ENCODE data around the gene CACUL1.
"Not testable (repeated sequence)": the region's sequence is repeated elsewhere in the genome, so short reads cannot be mapped to it uniquely, and the experiment has no call there.

CACUL1 gene

DNA sequence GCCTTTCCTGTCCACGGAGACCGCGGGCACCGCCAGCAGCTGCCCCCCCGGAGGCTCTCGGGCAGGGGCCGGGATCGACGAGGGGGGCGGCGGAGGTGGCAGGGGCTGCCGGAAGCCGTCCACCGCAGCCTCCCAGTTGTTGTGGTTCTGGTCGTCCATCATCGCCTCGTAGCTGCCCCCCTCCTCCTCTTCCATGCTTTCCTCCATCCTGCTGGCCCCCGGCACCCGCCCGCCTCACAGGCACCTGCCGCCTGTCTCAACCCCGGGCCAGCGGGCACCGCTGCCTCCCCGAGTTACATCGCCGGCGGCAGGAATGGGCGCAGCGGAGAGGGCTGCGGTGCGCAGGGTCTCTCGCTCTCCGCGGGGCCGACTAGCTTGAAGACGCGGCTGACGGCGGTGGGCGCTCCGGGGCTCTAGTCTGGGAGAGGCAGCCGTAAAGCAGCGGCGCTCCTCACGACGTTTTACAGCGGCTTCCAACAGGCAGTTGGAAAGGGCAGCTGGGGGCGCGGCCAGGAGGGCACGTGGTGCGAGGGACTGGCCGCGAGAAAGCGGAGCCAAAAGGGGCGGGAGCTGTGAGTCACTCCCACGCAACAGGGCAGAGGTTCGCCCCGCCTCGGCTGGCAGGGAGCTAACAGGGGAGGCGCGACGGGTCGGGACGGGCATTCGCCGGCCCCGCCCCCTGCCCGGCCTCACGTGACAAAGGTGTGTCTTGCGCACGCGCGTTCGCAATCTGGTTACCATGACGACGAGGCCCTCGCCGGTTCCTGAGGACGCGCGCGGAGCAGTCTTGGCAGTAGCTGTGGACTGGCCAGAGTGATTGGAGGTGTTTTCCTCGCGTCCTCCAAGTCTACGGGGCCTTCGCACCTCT lies at the start of gene CACUL1:
Gene CACUL1, minus strand, starts transcription at position 415 of the 868 bp plus-strand sequence. Its CDS starts 208 bp downstream, at position 207.
- in situ Hi-C loops (cut with MboI; ENCODE audit: low pct_unique_long_range_greater_than_20kb, low sequenced_read_pairs), result no loop called here
- DNase-seq, result peak; percentile 100

DNA sequence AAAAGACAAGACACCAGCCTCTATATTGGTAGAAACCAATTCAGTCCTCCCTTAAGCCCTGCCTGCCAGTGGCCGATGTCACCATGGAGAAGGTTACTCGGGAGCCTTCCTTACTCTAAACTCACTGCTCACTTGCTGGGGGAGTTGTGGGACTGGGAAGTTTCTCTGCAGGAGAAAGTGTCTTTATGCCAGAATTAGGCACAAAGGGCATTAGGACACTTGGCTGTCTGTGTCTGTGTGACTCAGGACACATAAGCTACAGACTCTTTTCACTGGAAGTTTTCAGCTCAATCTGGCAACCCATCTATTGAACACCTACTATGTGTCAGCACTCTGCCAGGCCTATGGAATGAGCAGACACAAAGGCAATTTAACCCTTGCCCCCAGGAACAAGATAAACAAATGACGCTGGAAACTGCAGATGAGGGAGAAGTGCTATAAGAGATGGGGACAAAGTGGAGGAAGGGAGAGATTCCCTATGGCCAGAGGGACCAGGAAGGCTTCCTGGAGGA lies 49.5 kb upstream of the CACUL1 start:
- in situ Hi-C loops (cut with MboI; ENCODE audit: low pct_unique_long_range_greater_than_20kb, low sequenced_read_pairs), result loop anchor here (25.0 kb wide), 1 partner anchor 242 kb away; no protein-coding TSS in a partner anchor
- no peak for DNase-seq

DNA sequence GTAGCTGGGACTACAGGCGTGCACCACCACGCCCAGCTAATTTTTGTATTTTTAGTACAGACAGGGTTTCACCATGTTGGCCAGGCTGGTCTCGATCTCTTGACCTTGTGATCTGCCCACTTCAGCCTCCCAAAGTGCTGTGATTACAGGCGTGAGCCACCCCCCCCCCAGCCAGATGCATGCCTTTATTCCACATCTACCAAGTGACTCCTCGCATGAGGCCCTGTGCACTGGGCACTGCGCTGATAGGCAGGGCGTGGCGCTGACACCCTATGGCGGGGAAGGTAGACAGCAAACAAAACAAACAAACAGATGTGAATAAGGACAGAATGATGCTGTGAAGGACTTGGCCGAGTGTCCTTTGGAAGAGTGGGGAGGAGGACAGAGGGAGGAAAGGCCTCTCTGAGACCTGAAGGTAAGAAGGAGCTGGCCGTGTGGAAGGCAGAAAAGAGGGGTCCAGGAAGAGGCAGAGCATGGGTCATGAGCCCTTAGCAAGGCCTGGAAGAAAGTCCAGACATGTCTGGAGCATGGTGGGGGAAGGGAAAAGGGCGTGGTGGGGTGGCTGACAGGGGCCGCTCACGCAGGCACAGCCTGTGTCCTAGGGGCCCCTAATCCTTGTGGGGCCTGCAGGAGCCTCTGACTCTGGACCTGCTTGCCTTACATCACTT lies 47.5 kb upstream of the CACUL1 start:
- in situ Hi-C loops (cut with MboI; ENCODE audit: low pct_unique_long_range_greater_than_20kb, low sequenced_read_pairs), result loop anchor here (25.0 kb wide), 1 partner anchor 240 kb away; no protein-coding TSS in a partner anchor
- DNase-seq, result no peak

DNA sequence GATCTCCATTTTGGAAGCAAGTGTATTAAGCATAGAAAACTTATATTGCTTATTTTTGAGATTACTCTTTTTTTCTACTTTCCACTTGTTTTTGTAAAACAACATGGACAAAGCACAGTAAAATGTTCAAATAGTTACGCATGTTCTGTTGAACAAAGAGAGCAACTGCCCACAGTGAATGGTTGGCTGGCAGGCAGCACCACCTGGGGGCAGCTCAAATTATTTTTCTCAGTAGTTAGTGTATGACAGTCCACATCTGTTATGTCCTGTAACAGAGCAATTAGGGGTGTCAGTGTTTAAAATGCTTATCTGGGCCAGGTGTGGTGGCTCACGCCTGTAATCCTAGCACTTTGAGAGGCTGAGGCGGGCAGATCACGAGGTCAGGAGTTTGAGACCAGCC lies 46.1 kb upstream of the CACUL1 start:
- in situ Hi-C loops (cut with MboI; ENCODE audit: low pct_unique_long_range_greater_than_20kb, low sequenced_read_pairs), result loop anchor here (25.0 kb wide), 1 partner anchor 239 kb away; no protein-coding TSS in a partner anchor
- DNase-seq, result peak; percentile 32

DNA sequence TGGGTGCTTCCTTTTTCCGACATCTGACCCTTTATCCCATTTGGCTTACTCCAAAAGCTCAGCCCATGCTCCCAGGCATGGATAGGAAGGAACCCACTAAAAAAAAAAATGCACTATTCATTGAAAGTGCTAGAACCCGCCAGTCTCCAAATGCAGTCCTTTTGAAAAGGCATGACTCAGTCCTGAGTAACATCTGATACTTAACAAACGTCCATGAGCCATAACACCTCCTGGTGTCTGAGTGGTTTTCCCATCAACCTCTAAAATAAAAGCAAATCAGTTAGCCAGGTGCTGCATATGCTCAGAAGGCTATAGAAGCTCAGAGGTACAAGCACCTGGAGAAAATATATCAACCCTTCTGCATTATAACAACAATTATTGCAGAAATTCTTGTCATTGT lies 45.0 kb upstream of the CACUL1 start:
- DNase-seq, result no peak
- in situ Hi-C loops (cut with MboI; ENCODE audit: low pct_unique_long_range_greater_than_20kb, low sequenced_read_pairs), result loop anchor here (25.0 kb wide), 1 partner anchor 237 kb away; no protein-coding TSS in a partner anchor

DNA sequence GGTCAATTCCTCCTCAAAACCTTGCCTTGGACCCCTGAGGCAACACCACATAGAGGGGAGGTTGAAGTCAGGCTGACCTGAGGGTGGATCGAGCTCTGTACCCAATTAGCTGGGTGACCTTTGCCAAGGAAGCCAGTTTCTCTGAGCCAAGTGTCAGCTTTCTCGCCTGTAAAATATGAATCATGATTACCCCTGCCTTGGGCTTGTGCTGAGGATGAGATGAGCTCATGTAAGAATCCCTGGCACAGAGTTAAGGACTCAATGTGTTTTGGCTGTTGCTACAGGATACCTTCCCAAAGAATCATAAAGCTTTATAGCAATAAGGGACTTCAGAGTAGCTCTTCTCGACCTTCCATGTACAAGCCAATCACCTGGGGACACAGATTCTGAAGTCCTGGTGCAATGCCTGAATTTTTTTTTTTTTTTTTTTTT lies 43.5 kb upstream of the CACUL1 start:
- no peak for DNase-seq
- in situ Hi-C loops (cut with MboI; ENCODE audit: low pct_unique_long_range_greater_than_20kb, low sequenced_read_pairs), result no loop called here

DNA sequence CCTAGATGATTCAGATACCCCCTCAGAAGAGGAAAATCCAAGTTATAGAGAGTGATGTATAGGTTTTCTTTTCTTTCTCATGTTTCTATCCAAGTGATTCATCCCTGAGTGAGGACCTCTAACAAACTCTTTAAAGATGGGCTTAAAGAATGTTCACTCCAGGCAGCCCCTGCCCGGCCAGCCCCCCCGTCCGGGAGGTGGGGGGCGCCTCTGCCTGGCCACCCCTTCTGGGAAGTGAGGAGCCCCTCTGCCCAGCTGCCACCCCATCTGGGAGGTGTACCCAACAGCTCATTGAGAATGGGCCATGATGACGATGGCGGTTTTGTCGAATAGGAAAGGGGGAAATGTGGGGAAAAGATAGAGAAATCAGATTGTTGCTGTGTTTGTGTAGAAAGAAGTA lies 40.2 kb upstream of the CACUL1 start:
- in situ Hi-C loops (cut with MboI; ENCODE audit: low pct_unique_long_range_greater_than_20kb, low sequenced_read_pairs), result not testable (repeated sequence)

DNA sequence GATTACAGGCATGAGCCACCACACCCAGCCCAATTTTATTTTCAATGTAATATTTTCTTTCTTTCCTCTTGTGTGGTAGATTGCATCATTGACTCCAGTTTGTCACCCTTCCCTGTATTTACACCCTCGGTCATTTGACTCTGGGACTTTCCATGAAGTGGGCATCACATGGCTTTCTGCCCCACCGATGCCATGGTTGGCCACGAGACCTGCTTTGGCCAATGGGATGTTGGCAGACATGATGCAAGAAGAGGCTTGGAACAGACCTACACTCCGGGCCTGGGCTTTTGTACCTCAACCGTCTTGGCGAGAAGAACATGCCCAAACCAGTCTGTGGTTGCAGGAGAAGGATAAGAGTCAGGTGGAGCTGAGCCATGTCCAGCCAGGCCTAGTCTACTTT lies 38.8 kb upstream of the CACUL1 start:
- in situ Hi-C loops (cut with MboI; ENCODE audit: low pct_unique_long_range_greater_than_20kb, low sequenced_read_pairs), result no loop called here
- DNase-seq, result no peak

More for the DNA sequence above, 40.2 kb upstream of the CACUL1 start:
- not testable (repeated sequence) for DNase-seq

DNA sequence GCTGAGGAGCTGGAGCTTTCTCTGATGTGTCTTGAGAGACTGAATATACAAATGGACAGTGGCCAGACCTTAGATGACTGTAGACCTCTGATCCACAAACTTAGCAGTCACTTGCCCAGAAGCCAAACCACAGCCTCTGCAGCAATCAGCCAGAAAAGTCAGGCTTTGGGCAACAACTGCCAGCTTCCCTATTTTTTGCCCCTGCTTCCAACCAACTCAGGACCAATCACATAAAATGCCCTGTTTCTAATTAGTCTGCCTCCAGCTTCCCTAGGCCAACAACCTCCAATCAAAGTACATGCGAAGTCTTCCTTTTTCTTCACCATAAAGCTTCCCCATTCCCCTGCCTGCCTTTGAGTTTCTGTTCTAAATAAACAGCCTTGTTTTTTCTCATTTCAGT lies 37.8 kb upstream of the CACUL1 start:
- peak; percentile 69 for DNase-seq
- in situ Hi-C loops (cut with MboI; ENCODE audit: low pct_unique_long_range_greater_than_20kb, low sequenced_read_pairs), result no loop called here

DNA sequence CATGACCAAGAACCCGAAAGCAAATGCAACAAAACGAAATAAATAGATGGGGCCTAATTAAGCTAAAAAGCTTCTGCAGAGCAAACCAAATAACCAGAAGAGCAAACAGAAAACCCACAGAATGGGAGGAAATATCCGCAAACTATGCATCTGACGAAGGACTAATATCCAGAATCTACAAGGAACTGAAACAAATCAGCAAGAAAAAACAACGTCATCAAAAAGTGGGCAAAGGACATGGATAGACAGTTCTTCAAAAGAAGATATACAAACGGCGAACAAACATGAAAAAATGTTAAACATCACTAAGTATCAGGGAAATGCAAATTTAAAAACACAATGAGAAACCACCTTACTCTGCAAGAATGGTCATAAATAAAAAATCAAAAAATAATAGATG lies 35.3 kb upstream of the CACUL1 start:
- no peak for DNase-seq
- in situ Hi-C loops (cut with MboI; ENCODE audit: low pct_unique_long_range_greater_than_20kb, low sequenced_read_pairs), result no loop called here

DNA sequence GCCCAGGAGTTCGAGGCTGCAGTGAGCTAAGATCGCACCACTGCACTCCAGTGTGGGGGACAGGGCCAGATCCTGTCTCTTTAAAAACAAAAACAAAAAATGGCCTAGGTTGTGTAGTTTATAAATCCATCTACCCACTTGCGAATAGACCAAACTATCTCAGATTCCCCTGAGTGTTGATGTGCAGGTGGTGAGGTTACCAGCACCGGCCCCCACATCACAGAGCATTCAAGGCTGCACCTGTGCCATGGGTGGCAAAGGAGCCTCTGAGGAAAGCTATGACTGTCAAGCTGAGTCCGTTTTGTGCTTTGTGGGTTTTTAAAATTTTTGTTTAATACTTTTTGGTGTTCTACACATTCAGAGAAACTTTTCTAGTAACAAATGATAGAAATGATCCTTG lies 30.8 kb upstream of the CACUL1 start:
- in situ Hi-C loops (cut with MboI; ENCODE audit: low pct_unique_long_range_greater_than_20kb, low sequenced_read_pairs), result no loop called here
- DNase-seq, result no peak

DNA sequence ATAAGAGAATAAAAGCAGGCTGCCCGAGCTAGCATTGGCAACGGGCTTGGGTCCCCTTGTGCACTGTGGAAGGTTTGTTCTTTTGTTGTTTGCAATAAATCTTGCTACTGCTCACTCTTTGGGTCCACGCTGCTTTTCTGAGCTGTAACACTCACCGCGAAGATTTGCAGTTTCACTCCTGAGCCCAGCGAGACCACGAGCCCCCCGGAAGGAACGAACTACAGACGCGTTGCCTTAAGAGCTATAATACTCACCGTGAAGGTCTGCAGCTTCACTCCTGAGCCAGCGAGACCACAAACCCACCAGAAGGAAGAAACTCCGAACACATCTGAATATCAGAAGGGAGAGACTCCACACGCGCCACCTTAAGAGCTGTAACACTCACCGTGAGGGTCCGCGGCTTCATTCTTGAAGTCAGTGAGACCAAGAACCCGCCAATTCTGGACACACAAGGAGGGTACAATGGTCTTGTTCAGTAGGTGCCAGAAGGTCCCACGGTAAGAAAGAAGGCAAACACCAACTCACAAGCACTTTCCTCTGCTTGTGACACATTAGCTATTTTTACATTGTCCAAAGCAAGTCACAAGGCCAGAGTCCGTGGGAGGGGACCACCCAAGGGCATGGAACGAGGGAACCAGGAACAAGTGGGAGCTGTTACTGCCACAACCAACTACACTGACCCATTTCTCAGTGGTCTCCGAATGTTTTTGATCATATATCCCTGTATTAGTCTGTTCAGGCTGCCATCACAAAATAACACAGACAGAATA lies 29.2 kb upstream of the CACUL1 start:
- no peak for DNase-seq
- in situ Hi-C loops (cut with MboI; ENCODE audit: low pct_unique_long_range_greater_than_20kb, low sequenced_read_pairs), result no loop called here

DNA sequence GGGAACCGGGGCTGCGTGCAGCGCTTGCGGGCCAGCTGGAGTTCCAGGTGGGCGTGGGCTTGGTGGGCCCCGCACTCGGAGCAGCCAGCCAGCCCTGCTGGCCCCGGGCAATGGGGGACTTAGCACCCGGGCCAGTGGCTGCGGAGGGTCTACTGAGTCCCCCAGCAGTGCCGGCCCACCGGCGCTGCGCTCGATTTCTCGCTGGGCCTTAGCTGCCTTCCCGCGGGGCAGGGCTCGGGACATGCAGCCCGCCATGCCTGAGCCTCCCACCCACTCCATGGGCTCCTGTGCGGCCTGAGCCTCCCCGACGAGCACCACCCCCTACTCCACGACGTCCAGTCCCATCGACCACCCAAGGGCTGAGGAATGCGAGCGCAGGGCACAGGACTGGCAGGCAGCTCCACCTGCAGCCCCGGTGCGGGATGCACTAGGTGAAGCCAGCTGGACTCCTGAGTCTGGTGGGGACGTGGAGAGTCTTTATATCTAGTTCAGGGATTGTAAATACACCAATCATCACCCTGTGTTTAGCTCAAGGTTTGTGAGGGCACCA lies 28.2 kb upstream of the CACUL1 start:
- in situ Hi-C loops (cut with MboI; ENCODE audit: low pct_unique_long_range_greater_than_20kb, low sequenced_read_pairs); DNase-seq: not testable (repeated sequence)

DNA sequence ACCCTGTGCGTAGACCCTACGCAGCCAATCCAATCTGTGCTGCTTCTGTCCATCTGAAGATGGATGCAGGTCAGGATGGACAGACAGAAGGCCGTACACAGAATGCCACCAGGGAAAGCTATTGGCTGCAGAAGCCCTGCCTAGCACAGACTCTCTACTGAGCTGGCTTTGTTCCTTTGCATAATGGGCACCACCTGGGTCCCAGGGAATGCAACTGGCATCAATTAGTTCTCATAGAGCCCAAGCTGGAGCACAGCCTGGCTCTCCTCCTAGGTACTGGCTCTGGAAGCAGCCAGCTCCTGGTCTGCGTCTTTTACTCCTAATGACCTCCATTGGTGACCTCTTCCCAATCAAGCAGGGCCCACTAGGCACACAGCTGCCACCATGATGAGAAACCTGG lies 26.8 kb upstream of the CACUL1 start:
- DNase-seq, result no peak
- in situ Hi-C loops (cut with MboI; ENCODE audit: low pct_unique_long_range_greater_than_20kb, low sequenced_read_pairs), result no loop called here

DNA sequence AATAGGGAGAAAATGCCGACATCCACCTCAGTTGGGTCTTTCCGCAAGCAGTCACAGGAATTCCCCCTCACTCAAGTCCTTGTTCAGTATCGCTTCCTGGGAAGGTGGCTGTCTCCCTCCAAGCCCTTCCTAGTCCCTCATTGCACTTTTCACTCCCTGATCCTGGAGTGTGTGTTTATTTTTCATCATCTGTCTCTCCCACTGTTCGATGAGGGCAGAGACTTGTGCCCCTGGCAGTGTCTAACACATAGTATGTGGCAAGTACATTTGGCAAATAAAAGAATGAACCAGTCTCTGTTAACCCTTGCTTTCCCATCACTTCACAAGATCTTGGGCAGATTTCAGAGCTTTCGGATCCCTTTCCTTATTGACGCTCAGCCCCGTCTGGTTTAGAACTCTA lies 24.0 kb upstream of the CACUL1 start:
- DNase-seq, result no peak
- in situ Hi-C loops (cut with MboI; ENCODE audit: low pct_unique_long_range_greater_than_20kb, low sequenced_read_pairs), result no loop called here

DNA sequence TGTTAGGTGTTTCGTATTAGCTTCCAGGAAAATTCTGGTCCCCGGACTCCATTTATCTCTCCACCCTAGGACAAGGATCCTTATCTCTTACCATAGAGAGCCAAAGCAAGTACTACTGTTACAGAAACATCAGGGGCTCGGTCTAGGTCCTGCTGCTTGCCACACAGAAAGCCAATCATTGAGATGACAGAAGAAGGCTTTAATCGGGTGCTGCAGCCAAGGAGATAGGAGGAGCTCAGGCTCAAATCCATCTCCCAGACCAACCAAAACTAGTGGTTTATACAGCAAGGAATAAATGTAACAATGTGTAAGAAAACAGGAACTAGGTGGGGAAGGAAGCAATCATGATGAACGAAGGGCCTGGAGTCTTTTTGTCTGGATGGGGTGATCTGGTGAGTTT lies 22.2 kb upstream of the CACUL1 start:
- no peak for DNase-seq
- in situ Hi-C loops (cut with MboI; ENCODE audit: low pct_unique_long_range_greater_than_20kb, low sequenced_read_pairs), result no loop called here

DNA sequence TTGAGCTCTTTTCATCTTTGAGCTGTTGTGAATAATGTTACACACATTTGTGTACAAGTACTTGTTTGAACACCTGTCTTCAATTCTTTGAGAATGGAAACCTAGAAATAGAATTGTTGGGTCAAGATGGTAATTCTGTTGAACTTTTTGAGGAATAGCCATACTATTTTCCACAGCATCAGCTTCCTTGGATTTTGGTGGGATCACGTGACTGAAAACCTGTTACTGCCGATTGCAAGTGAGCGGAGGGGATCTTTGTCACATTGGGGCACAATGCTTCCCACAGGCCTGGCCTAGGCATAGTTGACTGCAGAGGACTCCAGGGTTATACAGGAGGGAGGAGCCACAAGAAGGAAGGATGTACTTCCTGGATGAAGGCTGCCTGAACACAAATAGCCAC lies 21.3 kb upstream of the CACUL1 start:
- DNase-seq, result no peak

DNA sequence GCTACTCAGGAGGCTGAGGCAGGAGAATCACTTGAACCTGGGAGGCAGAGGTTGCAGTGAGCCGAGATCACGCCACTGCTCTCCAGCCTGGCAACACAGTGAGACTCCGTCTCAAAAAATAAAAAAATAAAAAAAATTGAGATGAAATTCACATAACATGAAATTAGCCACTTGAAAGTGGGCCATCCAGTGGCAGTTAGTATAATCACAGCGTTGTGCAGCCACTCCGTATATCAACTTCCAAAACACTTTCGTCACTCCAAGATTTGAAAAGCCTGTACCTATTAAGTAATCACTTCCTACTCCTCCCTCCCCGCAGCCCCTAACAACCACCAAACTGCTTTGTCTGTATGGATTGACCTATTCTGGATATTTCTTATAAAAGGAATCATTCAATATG lies 20.7 kb upstream of the CACUL1 start:
- in situ Hi-C loops (cut with MboI; ENCODE audit: low pct_unique_long_range_greater_than_20kb, low sequenced_read_pairs), result no loop called here
- no peak for DNase-seq

More for the DNA sequence above, 21.3 kb upstream of the CACUL1 start:
- in situ Hi-C loops (cut with MboI; ENCODE audit: low pct_unique_long_range_greater_than_20kb, low sequenced_read_pairs), result no loop called here

DNA sequence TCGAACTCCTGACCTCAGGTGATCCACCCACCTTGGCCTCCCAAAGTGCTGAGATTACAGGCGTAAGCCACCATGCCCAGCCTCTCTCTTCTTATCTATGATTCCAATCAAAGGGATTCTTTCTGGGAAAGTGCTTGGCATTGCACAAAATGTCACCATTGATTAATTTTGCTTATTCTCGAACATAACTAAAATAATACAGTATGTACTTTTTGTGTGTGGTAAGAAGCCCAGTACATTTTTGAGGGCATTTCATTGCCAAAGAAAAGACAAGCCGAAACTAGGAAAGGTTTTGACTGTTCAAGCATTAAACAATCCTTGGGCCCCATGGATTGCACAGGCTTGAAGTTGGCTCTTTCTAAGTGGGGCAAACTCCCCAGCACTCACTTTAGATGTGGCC lies 18.3 kb upstream of the CACUL1 start:
- no peak for DNase-seq
- in situ Hi-C loops (cut with MboI; ENCODE audit: low pct_unique_long_range_greater_than_20kb, low sequenced_read_pairs), result no loop called here

Measured in KBM-7 (cell line).